ENCODE data around the gene LRRC3B.

Gene LRRC3B

GRCh38 chr3:26627080-26627479 lies 4.5 kb downstream of the LRRC3B start:
- DNase-seq (ENCODE audit: low read depth, low spot score) = no peak
- H3K4me3 ChIP-seq (ENCODE audit: low read length) = no peak overlapping the region

- H3K4me3 ChIP-seq (ENCODE audit: low read length) = no peak overlapping the region
- DNase-seq (ENCODE audit: low read depth, low spot score) = no peak
Measured at GRCh38 chr3:26628915-26629314, 6.3 kb downstream of the LRRC3B start.

- no peak for DNase-seq (ENCODE audit: low read depth, low spot score)
- no peak overlapping the region for H3K4me3 ChIP-seq (ENCODE audit: low read length)
Measured at GRCh38 chr3:26630669-26631389, 8.3 kb downstream of the LRRC3B start.

- DNase-seq (ENCODE audit: low read depth, low spot score) = no peak
- H3K4me3 ChIP-seq (ENCODE audit: low read length) = no peak overlapping the region
Measured at GRCh38 chr3:26631390-26631738, 8.8 kb downstream of the LRRC3B start.

- no peak overlapping the region for H3K4me3 ChIP-seq (ENCODE audit: low read length)
- no peak for DNase-seq (ENCODE audit: low read depth, low spot score)
Measured at GRCh38 chr3:26634601-26635000, 12.0 kb downstream of the LRRC3B start.

- no peak overlapping the region for H3K4me3 ChIP-seq (ENCODE audit: low read length)
- DNase-seq (ENCODE audit: low read depth, low spot score) = no peak
Measured at GRCh38 chr3:26636096-26636727, 13.6 kb downstream of the LRRC3B start.

- H3K4me3 ChIP-seq (ENCODE audit: low read length) = no peak overlapping the region
- no peak for DNase-seq (ENCODE audit: low read depth, low spot score)
Measured at GRCh38 chr3:26637698-26638097, 15.1 kb downstream of the LRRC3B start.

- DNase-seq (ENCODE audit: low read depth, low spot score) = no peak
- no peak overlapping the region for H3K4me3 ChIP-seq (ENCODE audit: low read length)
Measured at GRCh38 chr3:26638113-26638512, 15.5 kb downstream of the LRRC3B start.

- DNase-seq (ENCODE audit: low read depth, low spot score) = no peak
- H3K4me3 ChIP-seq (ENCODE audit: low read length) = no peak overlapping the region
Measured at GRCh38 chr3:26639339-26639738, 16.8 kb downstream of the LRRC3B start.

- H3K4me3 ChIP-seq (ENCODE audit: low read length) = no peak overlapping the region
- DNase-seq (ENCODE audit: low read depth, low spot score) = no peak
Measured at GRCh38 chr3:26647078-26647477, 24.5 kb downstream of the LRRC3B start.

- no peak for DNase-seq (ENCODE audit: low read depth, low spot score)
Measured at GRCh38 chr3:26648461-26648860, 25.9 kb downstream of the LRRC3B start.

GRCh38 chr3:26652164-26652563 lies 29.6 kb downstream of the LRRC3B start:
- H3K4me3 ChIP-seq (ENCODE audit: low read length) = no peak overlapping the region
- no peak for DNase-seq (ENCODE audit: low read depth, low spot score)

More at GRCh38 chr3:26648461-26648860, 25.9 kb downstream of the LRRC3B start:
- no peak overlapping the region for H3K4me3 ChIP-seq (ENCODE audit: low read length)

GRCh38 chr3:26653811-26654425 lies 31.3 kb downstream of the LRRC3B start:
- H3K4me3 ChIP-seq (ENCODE audit: low read length) = no peak overlapping the region
- no peak for DNase-seq (ENCODE audit: low read depth, low spot score)

- no peak overlapping the region for H3K4me3 ChIP-seq (ENCODE audit: low read length)
- no peak for DNase-seq (ENCODE audit: low read depth, low spot score)
Measured at GRCh38 chr3:26655231-26655630, 32.7 kb downstream of the LRRC3B start.

- DNase-seq (ENCODE audit: low read depth, low spot score) = no peak
- no peak overlapping the region for H3K4me3 ChIP-seq (ENCODE audit: low read length)
Measured at GRCh38 chr3:26657348-26657976, 34.9 kb downstream of the LRRC3B start.

GRCh38 chr3:26668171-26668570 lies 45.6 kb downstream of the LRRC3B start:
- DNase-seq (ENCODE audit: low read depth, low spot score) = no peak

GRCh38 chr3:26668696-26669095 lies 46.1 kb downstream of the LRRC3B start:
- H3K4me3 ChIP-seq (ENCODE audit: low read length) = no peak overlapping the region
- DNase-seq (ENCODE audit: low read depth, low spot score) = no peak

More at GRCh38 chr3:26668171-26668570, 45.6 kb downstream of the LRRC3B start:
- no peak overlapping the region for H3K4me3 ChIP-seq (ENCODE audit: low read length)

- DNase-seq (ENCODE audit: low read depth, low spot score) = no peak
- H3K4me3 ChIP-seq (ENCODE audit: low read length) = no peak overlapping the region
Measured at GRCh38 chr3:26675336-26675735, 52.8 kb downstream of the LRRC3B start.

- no peak overlapping the region for H3K4me3 ChIP-seq (ENCODE audit: low read length)
- DNase-seq (ENCODE audit: low read depth, low spot score) = no peak
Measured at GRCh38 chr3:26681632-26682031, 59.1 kb downstream of the LRRC3B start.

- no peak overlapping the region for H3K4me3 ChIP-seq (ENCODE audit: low read length)
- DNase-seq (ENCODE audit: low read depth, low spot score) = no peak
Measured at GRCh38 chr3:26682406-26682805, 59.8 kb downstream of the LRRC3B start.
